Cardiac septum (tissue), 1 donor: Measurements from ENCODE around the gene CCDC69. TPM values are rescaled to one million over a fixed set of nuclear protein-coding genes. Genes with fewer than 3 reads are reported as not detected.

ENCODE experiments used
- DNase-seq: peaks from one replicate; pipeline ENCODE4 v3.0.0-alpha.2; 2020; ENCODE audit warnings: low spot score
- intact Hi-C: fragments of 100-400 bp; cut with DNase I; formaldehyde crosslinking; loops from one replicate; pipeline ENCODE4 v1.14.0; 2022
- total RNA-seq: library from RNA; stranded (reverse); fragmentation: NEBNext Ultra II Directional; extraction: Animal tissue kit (Norgen Biotek cat#: 25700); gene quantifications from one replicate; pipeline ENCODE4 v1.2.1, GENCODE V29; 2021
- donor health status: DM: no; HTN: no; CAD: no.

The CCDC69 gene
- total RNA-seq, 1 donor from 2014 or later, result 116 TPM

DNA sequence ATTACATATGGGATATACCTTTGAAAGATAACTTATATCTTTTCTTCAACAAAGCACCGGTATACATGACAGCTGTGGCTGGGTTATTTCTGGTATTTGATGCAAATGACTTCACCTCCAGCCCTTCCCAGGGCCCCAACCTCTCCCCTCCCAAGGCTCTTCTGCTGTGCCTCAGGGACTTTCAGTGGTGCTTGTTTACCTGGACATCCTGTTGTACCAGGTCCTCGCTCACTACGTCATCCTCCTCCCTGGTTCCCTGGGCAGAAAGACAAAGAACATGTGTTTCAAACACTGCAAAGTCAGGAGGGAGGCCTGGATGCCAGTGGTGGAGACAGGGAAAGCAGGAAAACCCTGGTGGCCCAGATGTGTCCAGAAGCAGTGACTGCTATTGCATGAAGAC is 89.7 kb downstream of the CCDC69 start:
- intact Hi-C loops, result no loop called here
- DNase-seq, result no peak

DNA sequence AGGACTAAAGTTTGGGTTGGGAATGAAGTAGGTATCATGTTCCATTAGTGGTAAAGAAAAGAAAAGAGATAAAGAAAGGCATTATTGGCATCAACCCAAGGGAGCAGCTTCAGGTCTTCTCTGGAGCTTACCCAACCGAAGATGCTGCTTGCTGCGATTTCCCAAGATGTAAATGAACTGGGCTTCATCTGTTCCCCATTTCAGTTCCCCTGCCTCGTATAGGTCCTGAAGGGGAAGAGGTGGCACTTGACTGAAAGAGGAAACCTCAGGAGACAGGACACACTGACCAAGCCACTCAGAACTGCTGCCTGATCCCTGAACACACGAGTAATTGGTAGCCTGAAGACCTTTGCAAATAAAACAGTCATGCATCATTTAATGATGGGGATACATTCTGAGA is 90.9 kb downstream of the CCDC69 start:
- no peak for DNase-seq
- intact Hi-C loops, result no loop called here

Other genes starting within 250 kb of the CCDC69 start
- 461 TPM for gene GPX3, start 203.5 kb downstream of the CCDC69 start, total RNA-seq
- 110 TPM for gene TNIP1, start 143.1 kb downstream of the CCDC69 start, total RNA-seq
- 257 TPM for gene ANXA6, start 66.3 kb downstream of the CCDC69 start, total RNA-seq
- 29.4 TPM for gene GM2A, start 29.1 kb upstream of the CCDC69 start, total RNA-seq
- gene SLC36A3, start 79.7 kb upstream of the CCDC69 start, total RNA-seq, result not detected
- gene SLC36A2, start 123.5 kb upstream of the CCDC69 start, total RNA-seq, result not detected
- 3.3 TPM for gene SLC36A1, start 223.5 kb upstream of the CCDC69 start, total RNA-seq